Liver (tissue), 3 donors: ENCODE results near the gene PGS1.

Source experiments
- ATF3 ChIP-seq: IDR thresholded peaks from 2 replicates; pipeline ENCODE4 v1.6.1; 2016; ENCODE audit warnings: antibody characterized with exemption
- EGR1 ChIP-seq, 2 donors: IDR thresholded peaks; 2 replicates each; pipeline ENCODE4 v1.6.1; 2016 to 2018; ENCODE audit warnings: antibody characterized with exemption in 2 of 2, low read depth in 2 of 2
- HNF4G ChIP-seq: IDR thresholded peaks from 2 replicates; pipeline ENCODE4 v1.6.1; 2016; ENCODE audit warnings: antibody characterized with exemption
- JUND ChIP-seq, 2 donors: IDR thresholded peaks; 2 replicates each; pipeline ENCODE4 v1.6.1; 2016; ENCODE audit warnings: antibody characterized with exemption in 2 of 2
- RAD21 ChIP-seq, 2 donors: IDR thresholded peaks; 2 replicates each; pipeline ENCODE4 v1.6.1; 2016; ENCODE audit warnings: antibody characterized with exemption in 2 of 2, mild to moderate bottlenecking in 2 of 2
- REST ChIP-seq: IDR thresholded peaks from 2 replicates; pipeline ENCODE4 v1.6.1; 2016; ENCODE audit warnings: antibody characterized with exemption, mild to moderate bottlenecking
- RXRA ChIP-seq, 2 donors: IDR thresholded peaks; 2 replicates each; pipeline ENCODE4 v1.6.1; 2017 to 2018; ENCODE audit warnings: antibody characterized with exemption in 2 of 2, mild to moderate bottlenecking in 1 of 2
- SP1 ChIP-seq: IDR thresholded peaks from 2 replicates; pipeline ENCODE4 v1.6.1; 2018; ENCODE audit warnings: antibody characterized with exemption, mild to moderate bottlenecking
- TAF1 ChIP-seq: conservative IDR thresholded peaks from 2 replicates; pipeline ENCODE4 v1.6.1; 2016; ENCODE audit warnings: antibody characterized with exemption, mild to moderate bottlenecking
- YY1 ChIP-seq: IDR thresholded peaks from 2 replicates; pipeline ENCODE4 v1.6.1; 2016; ENCODE audit warnings: antibody characterized with exemption, mild to moderate bottlenecking
- ZBTB33 ChIP-seq: IDR thresholded peaks from 2 replicates; pipeline ENCODE4 v1.6.1; 2016; ENCODE audit warnings: antibody characterized with exemption
- TF ChIP-seq, protein P1 (sequence below): fragments of 150-350 bp; IDR thresholded peaks from 2 replicates; pipeline ENCODE4 v1.5.1; 2017; ENCODE audit warnings: improper control_type of control experiment, low read depth, low read length; ENCODE audit not compliant: missing input control
- TF ChIP-seq, protein P2 (sequence below): IDR thresholded peaks from 2 replicates; pipeline ENCODE4 v1.6.1; 2016; ENCODE audit warnings: antibody characterized with exemption
- donor health status: healthy.
- donor health status: healthy.

GRCh38 chr17:78343187-78343542 is 35.3 kb upstream of the PGS1 start:
- TF ChIP-seq, protein P1, sequence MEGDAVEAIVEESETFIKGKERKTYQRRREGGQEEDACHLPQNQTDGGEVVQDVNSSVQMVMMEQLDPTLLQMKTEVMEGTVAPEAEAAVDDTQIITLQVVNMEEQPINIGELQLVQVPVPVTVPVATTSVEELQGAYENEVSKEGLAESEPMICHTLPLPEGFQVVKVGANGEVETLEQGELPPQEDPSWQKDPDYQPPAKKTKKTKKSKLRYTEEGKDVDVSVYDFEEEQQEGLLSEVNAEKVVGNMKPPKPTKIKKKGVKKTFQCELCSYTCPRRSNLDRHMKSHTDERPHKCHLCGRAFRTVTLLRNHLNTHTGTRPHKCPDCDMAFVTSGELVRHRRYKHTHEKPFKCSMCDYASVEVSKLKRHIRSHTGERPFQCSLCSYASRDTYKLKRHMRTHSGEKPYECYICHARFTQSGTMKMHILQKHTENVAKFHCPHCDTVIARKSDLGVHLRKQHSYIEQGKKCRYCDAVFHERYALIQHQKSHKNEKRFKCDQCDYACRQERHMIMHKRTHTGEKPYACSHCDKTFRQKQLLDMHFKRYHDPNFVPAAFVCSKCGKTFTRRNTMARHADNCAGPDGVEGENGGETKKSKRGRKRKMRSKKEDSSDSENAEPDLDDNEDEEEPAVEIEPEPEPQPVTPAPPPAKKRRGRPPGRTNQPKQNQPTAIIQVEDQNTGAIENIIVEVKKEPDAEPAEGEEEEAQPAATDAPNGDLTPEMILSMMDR: no peak
- TF ChIP-seq REST (no peak), JUND (IDR thresholded peaks at IDR 0.05) (no peak), ATF3 (no peak), ZBTB33 (no peak), RXRA (IDR thresholded peaks at IDR 0.05) (no peak), SP1 (no peak), EGR1 (IDR thresholded peaks at IDR 0.05; ENCODE audit: low read depth in 2 of 2) (no peak), RAD21 (IDR thresholded peaks at IDR 0.05) (no peak), YY1 (no peak), TAF1 (no peak), HNF4G (no peak)
- TF ChIP-seq, protein P2, sequence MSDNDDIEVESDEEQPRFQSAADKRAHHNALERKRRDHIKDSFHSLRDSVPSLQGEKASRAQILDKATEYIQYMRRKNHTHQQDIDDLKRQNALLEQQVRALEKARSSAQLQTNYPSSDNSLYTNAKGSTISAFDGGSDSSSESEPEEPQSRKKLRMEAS: no peak
